Measurements from ENCODE around the gene ILKAP. TPM values are rescaled to one million over a fixed set of nuclear protein-coding genes. Genes with fewer than 3 reads are reported as not detected.

ILKAP gene
- total and polyA plus RNA-seq, 2 experiments from 2014 or later, result 25.9 to 37.5 TPM

DNA sequence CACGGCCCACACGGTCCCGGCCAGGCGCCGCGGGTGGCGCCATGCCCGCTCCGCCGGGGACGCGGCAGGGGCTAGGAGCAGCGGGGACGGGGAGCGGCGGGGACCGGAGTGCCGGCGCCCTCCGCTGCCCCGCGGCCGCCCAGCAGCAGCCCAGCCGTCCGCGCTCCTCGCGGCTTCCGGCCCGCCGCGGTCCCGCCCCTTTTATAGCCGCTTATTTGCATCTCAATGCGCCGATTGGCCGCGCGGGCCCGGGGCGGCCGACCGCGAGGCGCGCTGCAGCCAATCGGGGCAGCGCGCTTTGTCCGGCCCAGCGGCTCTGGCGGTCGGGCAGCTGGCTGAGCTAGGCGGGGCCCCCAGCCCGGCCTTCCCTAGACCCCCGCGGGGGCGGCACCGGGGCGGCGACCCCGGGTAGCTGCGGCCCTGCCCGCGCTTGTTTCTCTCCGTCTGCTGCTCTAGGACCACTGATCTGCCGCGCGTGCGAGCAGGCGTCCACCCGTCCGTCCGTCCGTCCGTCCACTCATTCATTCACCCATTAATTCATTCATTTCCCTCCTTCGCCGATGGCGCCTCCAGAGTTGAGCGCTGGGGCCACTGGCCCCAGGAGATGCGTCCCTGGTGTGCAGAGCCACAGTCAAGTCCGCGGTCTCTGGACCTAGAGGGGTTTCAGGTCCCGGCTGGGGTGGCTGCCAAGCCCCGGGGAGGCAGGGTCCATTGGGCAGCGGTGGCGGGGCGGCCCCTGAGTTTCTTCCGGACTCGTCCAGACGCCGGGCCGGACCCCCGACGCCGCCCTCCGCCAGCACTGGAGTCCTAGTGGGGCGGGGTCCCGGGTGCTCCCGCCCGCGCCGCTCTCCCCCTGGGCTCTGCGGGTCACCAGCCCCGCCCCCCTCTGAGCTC, 36.6 kb upstream of the ILKAP start, which contains the start of gene HES6:
HES6 (minus strand) TSS at position 176 of the 894 bp plus-strand sequence; CDS start at position 43, 133 bp downstream.
- Histone ChIP-seq H3K27me3 (peaks cover 14% of the 10 kb centered on the region), H3K4me3 (peak within 1 kb of the TSS; percentile 79), H3K9me2 (replicated peaks; ENCODE audit: insufficient read depth) (no peaks in the 10 kb centered on the region), H3K27ac (peak within 1 kb of the TSS; percentile 2), H3K36me3 (replicated peaks; ENCODE audit: insufficient read depth, low read depth) (no peaks in the 10 kb centered on the region), H3K9me3 (ENCODE audit: low read depth) (no peaks in the 10 kb centered on the region), H3K79me2 (no peaks in the 10 kb centered on the region), H3K4me1 (ENCODE audit: insufficient read depth) (peaks cover 32% of the 10 kb centered on the region), H2AFZ (peak within 1 kb of the TSS; percentile 95), H3K4me2 (peak within 1 kb of the TSS; percentile 99), H4K20me1 (ENCODE audit: insufficient read depth, poor library complexity, severe bottlenecking) (no peaks in the 10 kb centered on the region)
- no peak for TF ChIP-seq EZH2 (IDR thresholded peaks at IDR 0.05; ENCODE audit: borderline replicate concordance)
- no peak for TF ChIP-seq CTCF (IDR thresholded peaks at IDR 0.05; ENCODE audit: poor library complexity)
- no peak for TF ChIP-seq EZH2phosphoT487 (IDR thresholded peaks at IDR 0.05; ENCODE audit: low read depth, severe bottlenecking, unreplicated experiment)
- 1% methylated on average over 64 of the region's 105 CpGs for WGBS (ENCODE audit: low lambda C conversion rate, missing lambda C conversion rate)
- peak; percentile 97 for DNase-seq (ENCODE audit: low spot score)

GRCh38 chr2:238239543-238239862, 36.0 kb upstream of the ILKAP start:
- WGBS (ENCODE audit: low lambda C conversion rate, missing lambda C conversion rate), result 2% methylated on average over 9 of the region's 43 CpGs
- Histone ChIP-seq H3K27ac (no peak overlapping the region), H3K4me1 (ENCODE audit: insufficient read depth) (peaks cover 32% of the 10 kb centered on the region), H3K4me2 (peak overlapping the region; percentile 99), H3K27me3 (peaks cover 14% of the 10 kb centered on the region), H3K4me3 (peak overlapping the region; percentile 79), H2AFZ (peak overlapping the region; percentile 95), H3K9me2 (replicated peaks; ENCODE audit: insufficient read depth) (no peaks in the 10 kb centered on the region), H3K36me3 (replicated peaks; ENCODE audit: insufficient read depth, low read depth) (no peaks in the 10 kb centered on the region), H3K9me3 (ENCODE audit: low read depth) (no peaks in the 10 kb centered on the region), H4K20me1 (ENCODE audit: insufficient read depth, poor library complexity, severe bottlenecking) (no peaks in the 10 kb centered on the region), H3K79me2 (no peaks in the 10 kb centered on the region)
- peak; percentile 59 for DNase-seq (ENCODE audit: low spot score)
- no peak for TF ChIP-seq CTCF (IDR thresholded peaks at IDR 0.05; ENCODE audit: poor library complexity)
- TF ChIP-seq EZH2phosphoT487 (IDR thresholded peaks at IDR 0.05; ENCODE audit: low read depth, severe bottlenecking, unreplicated experiment), result no peak
- no peak for TF ChIP-seq EZH2 (IDR thresholded peaks at IDR 0.05; ENCODE audit: borderline replicate concordance)

GRCh38 chr2:238238766-238239542, 35.5 kb upstream of the ILKAP start:
- peak; percentile 41 for DNase-seq (ENCODE audit: low spot score)
- H2AFZ ChIP-seq, result peak overlapping the region; percentile 49

More at GRCh38 chr2:238238766-238239542, 35.5 kb upstream of the ILKAP start:
- Histone ChIP-seq H3K27ac (no peak overlapping the region), H3K27me3 (peaks cover 14% of the 10 kb centered on the region), H3K4me3 (no peak overlapping the region), H4K20me1 (ENCODE audit: insufficient read depth, poor library complexity, severe bottlenecking) (no peaks in the 10 kb centered on the region), H3K9me3 (ENCODE audit: low read depth) (no peaks in the 10 kb centered on the region), H3K36me3 (replicated peaks; ENCODE audit: insufficient read depth, low read depth) (no peaks in the 10 kb centered on the region), H3K79me2 (no peaks in the 10 kb centered on the region), H3K9me2 (replicated peaks; ENCODE audit: insufficient read depth) (no peaks in the 10 kb centered on the region), H3K4me2 (peak overlapping the region; percentile 99), H3K4me1 (ENCODE audit: insufficient read depth) (peaks cover 32% of the 10 kb centered on the region)
- WGBS (ENCODE audit: low lambda C conversion rate, missing lambda C conversion rate), result 68% methylated on average over 30 of the region's 75 CpGs
- no peak for TF ChIP-seq CTCF (IDR thresholded peaks at IDR 0.05; ENCODE audit: poor library complexity)
- TF ChIP-seq EZH2phosphoT487 (IDR thresholded peaks at IDR 0.05; ENCODE audit: low read depth, severe bottlenecking, unreplicated experiment), result no peak
- TF ChIP-seq EZH2 (IDR thresholded peaks at IDR 0.05; ENCODE audit: borderline replicate concordance), result no peak
